GM03348 (cell line): ENCODE measurements around the gene BCHE.
"Not testable (repeated sequence)": the region's sequence is repeated elsewhere in the genome, so short reads cannot be mapped to it uniquely, and the experiment has no call there.

ENCODE experiments used
- DNase-seq: peaks from one replicate; pipeline ENCODE4 v3.0.0; 2012; ENCODE audit warnings: low spot score

Gene BCHE

DNA sequence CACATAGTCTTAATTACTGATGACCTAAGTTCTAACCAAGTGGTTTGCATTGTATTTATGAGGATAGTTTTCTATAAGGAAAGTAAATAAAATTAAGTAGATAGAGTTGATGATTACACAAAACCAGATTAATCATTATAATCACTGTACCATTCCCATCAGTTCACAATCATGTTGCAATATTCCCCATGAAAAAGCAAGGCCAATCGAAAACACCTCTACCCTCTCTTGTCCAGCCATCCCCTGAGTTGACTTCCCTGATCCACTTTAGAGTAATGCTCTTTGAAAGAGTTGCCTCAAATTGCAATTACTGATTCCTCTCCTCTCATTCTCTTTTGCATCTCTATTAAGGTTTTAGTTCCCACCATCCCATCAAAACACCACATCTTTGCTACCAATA is 21.0 kb downstream of the BCHE start:
- DNase-seq: no peak

DNA sequence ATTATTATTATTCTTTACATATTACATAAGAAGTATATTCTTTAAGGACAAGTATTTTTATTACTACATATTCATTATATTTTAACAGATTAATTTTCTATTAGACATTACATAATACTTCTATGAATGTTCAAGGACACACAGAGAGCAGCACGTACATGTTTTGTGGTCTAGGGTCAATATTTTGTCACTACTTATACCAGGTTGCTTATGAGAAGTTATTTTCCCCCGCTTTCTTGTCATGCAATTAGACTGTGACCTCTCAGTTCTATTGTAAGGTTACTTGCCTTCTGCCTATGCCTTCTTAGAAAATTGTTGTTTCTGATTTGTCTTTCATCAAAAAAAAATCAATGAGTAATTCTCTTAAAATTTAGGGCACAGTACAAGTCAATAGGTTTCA is 21.5 kb downstream of the BCHE start:
- DNase-seq: no peak

DNA sequence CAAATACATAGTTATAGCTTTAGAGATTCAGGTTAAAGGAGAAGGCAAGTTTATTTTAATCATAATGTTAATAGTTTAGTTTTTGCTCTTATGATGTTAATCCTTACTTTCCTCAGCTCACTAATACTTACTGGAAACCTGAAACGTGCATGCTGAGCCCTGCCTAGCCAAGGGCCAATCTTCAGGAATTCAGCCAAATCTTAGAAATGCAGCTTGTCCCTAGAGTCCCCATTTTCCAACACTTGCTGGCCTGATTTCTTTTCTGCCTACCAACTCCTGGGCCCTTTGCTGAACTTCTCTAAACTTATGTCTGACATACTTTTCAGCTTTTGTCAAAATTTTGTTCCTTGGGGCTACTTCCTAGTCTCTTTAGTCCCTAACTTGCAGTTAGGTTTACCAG is 22.8 kb downstream of the BCHE start:
- DNase-seq: no peak

DNA sequence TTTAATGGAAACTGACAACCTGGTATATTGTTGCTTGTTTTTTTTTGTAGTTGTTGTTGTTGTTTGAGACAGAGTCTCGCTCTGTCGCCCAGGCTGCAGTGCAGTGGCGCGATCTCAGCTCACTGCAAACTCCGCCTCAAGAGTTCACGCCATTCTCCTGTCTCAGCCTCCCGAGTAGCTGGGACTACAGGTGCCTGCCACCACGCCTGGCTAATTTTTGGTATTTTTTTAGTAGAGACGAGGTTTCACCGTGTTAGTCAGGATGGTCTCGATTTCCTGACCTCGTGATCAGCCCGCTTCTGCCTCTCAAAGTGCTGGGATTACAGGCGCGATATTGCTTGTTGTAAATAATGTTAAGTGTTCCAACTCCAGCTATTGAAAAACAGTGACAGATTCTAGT is 29.3 kb downstream of the BCHE start:
- not testable (repeated sequence) for DNase-seq

DNA sequence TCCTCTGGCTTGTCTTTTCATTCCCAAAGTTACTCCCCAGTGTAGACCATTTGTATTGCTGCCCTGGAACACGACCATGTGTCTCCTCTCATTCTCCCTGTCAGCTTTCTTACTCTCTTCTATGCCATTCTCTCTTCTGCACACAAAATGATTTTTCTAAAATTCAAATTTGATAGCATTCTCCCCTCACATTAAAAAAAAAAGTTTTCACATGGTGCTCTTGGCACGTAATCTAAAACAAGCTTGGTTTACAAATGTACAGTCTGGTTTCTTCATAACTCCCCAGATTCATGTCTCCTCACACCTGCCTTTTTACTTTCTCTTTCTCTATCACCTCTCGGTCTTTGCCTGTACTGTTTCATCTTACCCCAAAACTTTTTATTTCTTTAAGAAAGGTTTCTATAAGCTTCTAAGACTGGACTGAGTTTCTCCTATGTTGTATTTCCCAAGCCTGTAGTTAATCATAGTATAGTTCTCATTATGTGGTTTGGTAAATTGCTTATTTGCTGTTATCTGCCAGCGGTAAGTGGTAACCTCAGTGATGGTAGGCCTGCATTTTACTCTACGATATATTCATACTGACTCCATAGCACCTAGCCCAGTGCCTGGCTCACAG is 31.2 kb downstream of the BCHE start:
- DNase-seq: no peak

DNA sequence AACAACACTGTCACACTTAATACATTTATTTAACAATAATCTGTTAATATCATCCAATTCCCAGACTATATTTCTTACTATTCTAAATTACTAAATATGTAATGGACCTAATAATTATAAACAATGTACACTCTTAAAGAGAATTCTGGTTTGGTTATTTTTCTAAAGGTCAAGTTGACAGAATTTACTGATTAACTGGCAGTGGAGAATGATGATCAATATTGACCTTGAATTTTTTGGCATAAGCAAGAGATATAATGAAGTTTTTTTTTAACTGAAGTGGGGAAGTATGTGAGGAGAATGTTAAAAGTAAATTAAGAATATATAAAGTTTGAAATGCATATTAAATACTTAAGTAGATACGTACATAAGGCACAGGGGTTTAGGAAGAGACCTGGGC is 33.8 kb downstream of the BCHE start:
- no peak for DNase-seq

DNA sequence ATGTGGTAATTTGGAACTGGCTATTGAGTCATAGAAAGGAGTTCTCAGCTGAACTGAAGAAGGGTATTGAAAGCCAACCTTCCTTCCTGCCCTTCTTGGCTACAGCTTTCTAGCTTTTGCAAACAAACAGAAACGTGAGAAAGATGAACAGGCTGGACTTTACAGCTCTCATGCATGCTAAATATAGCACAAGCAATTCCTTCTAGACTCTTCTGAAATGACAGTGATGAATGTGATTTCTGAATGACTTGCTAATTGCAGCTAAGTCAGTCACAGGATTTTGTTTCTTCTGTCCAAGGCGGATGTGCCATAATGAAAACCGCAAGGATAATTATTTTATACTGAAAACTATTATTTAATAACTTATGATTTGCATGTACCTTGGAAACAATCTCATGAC is 36.3 kb downstream of the BCHE start:
- no peak for DNase-seq

DNA sequence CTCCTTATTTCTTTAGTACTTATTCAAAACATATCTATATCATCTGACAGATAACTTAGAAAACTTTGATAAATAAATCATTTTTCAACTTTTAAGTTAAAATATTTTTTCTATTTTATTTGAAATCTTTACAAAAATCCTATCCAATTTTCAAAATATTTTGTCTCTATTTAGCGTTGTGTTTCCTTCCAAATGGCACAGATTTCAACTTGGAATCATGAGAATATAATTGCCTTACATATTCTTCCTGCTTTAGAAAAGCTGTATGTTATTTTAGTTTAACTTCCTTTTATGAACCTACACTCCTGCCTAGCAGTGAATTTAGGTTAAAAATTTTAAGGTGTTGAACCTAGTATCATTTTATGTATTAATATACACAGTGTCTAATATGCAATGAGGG is 38.2 kb downstream of the BCHE start:
- DNase-seq: no peak

DNA sequence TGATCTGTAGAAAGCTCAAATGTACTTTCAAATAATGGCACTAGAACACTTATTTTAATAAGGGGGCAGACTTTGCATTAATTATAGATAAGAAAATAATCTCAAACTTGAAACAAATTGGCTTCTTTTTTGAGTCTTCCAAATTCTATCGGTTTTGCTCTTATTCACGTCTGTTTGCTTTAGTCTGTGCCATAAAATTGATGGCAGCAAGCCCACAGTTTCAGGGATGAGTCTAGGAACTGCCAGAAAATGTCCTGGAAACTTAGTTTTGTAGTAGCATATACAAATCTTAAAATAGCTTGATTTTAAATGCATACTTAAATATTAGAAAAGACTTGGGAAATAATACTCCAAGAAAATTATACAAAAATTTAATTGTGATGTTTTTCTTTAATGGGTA is 39.7 kb downstream of the BCHE start:
- DNase-seq: no peak

DNA sequence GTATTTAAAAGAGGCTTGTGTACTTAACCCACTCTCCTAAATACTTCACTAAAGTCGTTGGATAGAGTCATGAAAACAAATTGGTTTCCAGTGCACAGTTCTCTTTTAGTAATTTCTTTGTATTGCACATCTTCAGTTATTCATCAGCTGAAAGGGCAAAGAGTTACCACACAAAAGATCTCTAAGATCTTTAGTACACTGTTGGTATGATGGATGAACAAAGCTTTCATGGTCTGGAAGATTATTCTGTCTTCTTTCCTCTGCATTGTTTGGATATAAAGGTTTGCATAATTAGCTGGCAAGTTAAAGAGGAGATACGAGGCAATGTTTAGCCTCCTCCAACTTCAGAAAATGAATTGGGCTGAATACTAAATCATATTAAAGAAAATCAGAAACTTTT is 40.5 kb downstream of the BCHE start:
- no peak for DNase-seq

DNA sequence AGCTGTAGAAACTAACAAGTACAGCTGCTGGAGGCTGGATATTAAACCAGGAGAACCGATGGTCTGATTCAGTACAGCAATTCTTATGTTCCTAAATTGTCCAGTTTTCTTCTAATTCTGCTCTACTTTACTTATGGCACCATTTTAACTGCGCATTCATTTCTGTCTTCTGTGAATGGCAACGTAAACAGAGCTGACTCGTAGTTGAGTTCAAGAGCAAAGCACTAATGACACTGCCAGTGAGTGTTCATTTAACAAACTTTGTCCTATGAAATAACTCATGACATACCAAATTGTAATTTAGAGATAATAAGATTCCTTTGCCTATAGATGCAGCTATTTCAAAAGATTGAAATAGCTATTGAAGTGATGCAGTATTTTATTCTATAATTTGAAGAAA is 48.7 kb downstream of the BCHE start:
- DNase-seq: no peak

DNA sequence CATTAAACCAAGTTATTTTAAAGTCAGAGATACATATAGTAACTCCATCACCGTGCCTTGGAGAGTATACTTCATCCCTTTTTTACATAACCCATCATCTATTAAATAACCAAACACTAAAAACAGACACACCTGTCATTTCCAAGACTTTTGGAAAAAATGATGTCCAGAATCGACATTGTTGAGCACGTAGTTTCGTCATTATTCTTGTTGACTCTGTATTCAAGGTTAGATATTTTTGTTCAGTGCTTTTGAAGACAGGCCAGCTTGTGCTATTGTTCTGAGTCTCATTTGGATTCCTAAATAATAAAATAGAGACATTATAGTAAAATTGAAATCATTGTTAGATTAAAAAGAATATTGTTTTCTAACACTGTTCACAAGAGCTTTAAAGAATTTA is 51.2 kb downstream of the BCHE start:
- DNase-seq: no peak

DNA sequence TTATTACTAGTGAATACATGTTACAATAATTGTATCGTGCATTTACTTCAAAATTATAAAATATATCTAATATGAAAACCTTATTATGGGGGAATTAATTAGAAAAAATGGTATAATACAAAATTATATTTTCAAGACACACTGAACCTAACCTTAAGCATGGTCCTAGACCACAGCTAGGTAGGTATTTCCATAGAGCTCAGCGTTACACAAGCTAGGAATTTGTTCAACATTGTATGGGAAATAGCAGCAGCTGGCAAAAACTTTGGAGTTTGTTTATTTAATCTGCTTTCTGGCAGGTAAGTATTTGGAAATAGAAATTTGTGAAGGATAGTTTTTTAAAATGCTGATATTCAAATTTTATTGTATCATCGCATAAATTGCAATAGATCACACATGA is 52.9 kb downstream of the BCHE start:
- no peak for DNase-seq

DNA sequence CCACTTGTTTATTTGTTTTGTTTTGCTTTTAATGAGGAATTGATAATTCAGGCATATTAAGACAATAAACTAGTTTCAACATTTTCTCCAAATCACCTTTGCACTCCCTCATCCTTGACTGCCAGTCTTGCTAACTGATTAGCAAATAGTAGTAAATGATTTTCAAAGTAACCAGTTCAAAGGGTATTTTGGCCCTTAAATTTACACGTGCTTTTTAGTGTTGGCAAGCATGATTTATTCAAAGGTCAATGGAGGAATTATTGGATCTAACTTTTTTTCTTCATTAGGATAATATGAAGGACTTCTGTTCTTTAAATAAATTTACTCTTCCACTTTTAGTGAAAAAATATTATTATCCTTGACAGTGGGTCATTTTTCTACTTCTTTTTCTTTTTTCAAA is 53.8 kb downstream of the BCHE start:
- no peak for DNase-seq

DNA sequence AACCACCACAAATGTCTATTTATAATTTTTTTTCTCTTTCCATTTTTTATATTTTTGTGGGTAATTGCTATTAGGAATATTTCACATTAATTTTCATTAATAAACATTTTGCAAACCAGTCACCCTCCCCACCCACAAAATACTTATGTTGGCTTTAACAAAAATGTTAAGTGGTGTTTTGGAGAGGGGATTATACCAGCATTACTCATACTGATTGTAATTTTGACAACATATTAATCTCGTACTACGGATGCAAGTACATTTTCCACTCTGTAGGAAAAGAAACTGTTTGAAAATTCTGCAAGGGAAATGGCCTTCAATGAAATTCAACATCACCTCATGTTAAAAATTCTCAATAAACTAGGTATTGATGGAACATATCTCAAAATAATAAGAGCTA is 58.3 kb downstream of the BCHE start:
- no peak for DNase-seq

DNA sequence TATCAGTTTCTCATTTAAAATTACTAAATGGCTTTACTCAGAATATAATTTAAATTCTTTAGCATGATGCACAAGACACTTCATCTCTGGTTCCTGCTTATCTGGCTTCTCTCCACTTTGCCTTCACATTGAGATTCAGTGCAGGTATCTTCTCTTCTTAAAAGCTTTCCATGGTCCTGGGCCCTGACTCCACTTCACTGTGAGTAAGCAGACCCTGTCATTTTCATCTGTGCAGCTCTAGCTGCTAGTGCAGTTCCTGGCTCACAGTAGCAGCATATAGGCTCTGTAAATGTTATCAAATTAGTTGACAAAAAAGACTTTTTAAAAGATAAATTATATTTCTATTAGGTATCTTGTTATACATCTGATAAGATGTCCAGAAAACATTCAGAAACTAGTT is 58.8 kb downstream of the BCHE start:
- DNase-seq: no peak

DNA sequence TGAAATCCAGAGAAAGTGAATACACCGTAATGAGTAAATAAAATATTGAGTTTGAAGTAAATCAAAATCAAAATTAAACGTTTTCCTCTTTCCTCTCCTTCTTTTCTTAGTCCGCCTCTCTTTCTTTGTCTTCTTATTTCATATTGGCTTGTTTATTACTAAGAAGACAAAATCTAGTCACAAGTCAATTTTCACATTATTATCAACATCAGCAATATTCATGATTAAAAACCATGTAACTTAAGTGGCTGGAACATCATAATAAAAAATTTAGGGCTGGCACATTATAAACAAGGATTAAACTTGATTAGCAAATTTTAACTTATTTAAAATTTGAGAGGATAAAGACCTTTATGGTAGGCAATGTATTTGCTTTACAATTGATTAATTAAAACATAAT is 61.4 kb downstream of the BCHE start:
- no peak for DNase-seq

DNA sequence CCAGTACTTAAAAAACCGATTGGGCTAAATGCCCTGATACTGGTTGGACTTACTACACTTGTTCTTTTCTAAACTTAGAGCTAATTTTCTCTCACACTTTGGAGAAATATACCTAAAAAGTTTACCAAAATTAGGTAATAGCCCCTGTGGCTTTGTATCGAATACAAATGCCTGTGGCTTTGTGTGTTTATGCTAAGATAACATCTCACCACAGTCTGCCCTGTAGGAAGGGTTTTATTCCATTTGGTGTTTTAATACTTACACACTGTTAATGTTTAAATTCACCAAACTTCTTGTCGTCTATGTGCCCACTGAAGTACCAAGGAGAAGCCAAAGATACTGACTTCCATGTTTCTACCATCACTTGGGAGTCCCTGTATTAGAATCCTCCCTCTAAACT is 66.4 kb downstream of the BCHE start:
- DNase-seq: no peak

DNA sequence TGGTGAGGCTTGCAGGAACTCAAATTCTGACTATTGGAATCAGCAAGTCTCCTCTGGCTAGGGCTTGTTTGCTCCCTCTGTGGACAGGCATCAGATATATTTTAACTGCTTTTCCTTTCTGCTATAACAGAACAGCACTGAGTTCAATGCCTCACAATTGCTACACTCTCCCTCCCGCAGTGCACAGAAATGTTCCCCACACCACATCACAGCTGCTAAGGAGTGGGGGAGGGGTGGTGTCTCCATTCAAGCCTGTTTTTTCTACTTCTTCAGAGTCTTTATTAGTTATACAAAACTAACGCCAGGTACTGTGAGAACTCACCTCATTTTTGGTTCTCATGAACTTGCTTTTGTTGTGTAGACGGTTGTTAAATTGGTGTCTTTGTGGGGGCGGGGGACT is 68.5 kb downstream of the BCHE start:
- DNase-seq: no peak

DNA sequence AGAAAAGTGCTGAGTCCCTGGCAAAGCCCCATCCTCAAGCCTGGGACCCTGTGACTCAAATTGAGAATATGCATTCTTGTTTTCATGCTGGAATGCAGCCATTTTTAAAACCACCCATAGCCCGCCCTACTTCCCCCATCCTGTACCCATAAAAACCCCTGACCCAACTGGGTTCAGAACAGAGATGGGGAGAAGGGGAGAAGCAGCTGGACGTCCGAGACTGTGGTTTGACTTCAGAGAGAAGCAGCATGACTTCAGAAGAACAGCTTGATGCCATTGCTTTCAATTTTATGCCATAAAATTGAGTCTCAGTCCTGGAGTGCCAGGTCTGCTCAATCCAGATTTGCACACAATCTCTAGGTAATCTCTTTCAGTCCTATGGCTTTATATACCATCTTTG is 78.2 kb downstream of the BCHE start:
- DNase-seq: no peak

DNA sequence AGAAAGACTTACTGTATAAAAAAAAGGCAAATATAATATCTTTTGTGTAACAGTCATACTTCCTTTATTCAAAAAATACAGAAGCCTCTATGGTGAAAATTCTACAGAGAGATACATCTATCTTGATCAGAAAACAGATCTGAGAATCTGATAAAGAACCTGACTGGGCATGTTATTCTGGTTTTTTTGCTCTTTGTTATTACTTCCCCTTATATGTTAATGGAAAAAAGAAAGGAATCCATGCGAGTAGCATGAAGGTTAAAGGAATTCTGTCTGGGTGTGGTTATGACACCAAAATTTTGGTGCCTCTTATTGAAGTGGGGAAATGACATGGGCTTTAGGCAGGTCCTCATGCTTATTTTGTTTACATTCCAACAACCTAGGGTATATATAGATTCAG is 81.7 kb downstream of the BCHE start:
- DNase-seq: no peak

DNA sequence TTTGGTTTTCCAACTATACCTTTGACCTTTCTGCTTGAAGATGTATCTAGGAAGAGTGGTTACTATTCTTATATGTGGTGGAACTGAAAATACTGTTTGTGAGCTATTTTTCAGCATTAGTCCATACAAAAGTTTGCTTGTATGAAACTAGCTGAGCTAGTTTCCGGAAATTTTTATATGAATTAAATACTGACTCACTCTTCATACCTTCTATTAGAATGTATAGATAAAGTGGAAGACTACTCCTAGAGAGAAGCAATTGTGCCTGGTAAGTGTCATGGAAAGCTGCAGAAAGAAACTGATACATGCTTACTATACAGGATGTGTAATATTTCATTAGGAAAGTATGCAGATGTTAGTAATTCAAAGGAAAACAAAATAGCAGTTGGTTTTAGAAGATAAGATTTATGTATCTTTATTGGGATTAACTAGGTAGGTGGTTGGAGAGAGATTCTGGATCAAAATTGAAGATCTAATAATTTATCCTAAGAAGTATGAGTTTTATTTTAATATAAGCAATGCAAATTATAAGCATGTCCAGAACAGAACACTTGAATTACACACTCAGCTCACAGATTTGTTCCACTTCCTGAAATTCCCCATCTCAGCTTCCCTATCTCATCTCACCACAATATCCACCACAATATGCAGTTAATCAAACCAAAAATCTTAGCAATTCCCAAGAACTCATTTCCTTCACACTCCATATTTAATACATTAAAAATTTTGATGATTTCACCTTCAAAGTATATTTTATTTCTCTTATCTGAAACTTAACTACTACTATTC is 82.8 kb downstream of the BCHE start:
- DNase-seq: no peak

DNA sequence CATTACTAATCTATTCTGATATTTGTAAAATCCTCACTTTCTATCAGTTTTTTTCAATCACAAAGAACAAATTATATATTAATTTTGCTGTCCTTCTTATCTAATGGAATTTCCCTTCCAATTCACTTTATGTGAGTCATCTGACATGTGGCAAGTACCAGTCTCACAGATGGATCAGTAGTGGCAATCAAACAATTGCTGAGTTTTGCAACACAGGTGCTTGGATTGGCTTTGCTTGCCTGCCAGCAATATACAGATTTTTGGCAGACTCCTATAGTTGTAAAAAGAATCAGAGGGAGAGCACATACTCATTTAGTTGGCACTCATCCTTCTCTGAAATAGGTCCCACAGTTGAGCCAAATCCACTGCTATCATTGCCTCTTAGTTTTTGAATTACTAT is 83.7 kb downstream of the BCHE start:
- DNase-seq: no peak

DNA sequence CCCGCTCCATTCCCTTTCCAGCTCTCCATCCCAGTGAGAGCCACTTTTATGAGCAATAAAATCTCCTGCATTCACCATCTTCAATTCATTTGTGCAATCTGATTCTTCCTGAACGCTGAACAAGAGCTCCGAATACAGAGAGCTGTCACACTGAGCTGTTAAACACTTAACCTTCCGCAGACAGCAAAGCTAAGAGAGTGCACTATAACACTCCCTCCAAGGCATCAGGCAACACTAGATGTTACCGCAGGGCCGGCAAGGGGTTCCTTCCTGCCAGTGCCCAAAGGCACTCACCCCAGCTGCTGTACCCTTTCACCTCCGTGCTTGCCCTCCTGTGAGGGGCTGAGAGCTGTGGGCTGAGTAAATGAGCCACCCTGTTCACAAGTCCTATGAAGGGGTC is 85.6 kb downstream of the BCHE start:
- DNase-seq: no peak
